GM18909 (cell line): Measurements from ENCODE around the gene ETV6.
"Not testable (repeated sequence)": the region's sequence is repeated elsewhere in the genome, so short reads cannot be mapped to it uniquely, and the experiment has no call there.

Experiments
- ATAC-seq: cut with Tn5 transposase; IDR thresholded peaks from one replicate; pipeline ENCODE4 v1.9.1; 2021; ENCODE audit warnings: mild to moderate bottlenecking; ENCODE audit not compliant: unreplicated experiment, poor library complexity

ETV6 gene

DNA sequence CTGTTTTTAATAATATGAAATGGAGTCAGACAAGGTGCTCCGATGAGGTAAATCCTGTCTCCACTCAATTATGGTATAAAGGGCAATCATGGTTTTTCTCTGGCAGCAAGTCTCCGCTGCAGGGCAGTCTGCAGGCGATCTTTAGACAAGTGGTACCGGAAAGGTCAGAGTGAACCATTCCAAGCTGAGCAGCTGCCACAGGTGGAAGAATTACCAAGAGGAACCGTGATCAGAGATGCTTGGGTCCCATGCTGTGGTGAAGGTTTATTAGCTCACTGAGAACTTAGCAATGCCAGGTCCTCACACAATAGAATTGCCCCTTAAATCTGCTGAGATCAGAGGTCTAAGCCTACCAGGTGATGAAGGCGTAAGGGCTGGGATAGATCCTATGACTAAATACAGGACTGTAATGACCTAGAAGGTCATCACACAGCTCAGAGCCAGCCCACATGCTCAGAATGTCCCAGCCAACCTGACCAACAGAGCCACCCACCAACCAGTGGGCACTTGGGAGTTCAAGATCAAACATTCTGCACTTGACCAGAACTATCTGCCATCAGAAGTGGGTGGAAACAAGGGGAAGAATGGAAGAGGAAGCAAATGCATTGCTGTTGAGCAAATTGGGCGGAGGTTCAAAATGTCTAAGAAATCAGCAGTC lies 246.1 kb downstream of the ETV6 start:
- no peak for ATAC-seq

- ATAC-seq: no peak
Measured at GRCh38 chr12:11896417-11896929, 247.0 kb downstream of the ETV6 start.

DNA sequence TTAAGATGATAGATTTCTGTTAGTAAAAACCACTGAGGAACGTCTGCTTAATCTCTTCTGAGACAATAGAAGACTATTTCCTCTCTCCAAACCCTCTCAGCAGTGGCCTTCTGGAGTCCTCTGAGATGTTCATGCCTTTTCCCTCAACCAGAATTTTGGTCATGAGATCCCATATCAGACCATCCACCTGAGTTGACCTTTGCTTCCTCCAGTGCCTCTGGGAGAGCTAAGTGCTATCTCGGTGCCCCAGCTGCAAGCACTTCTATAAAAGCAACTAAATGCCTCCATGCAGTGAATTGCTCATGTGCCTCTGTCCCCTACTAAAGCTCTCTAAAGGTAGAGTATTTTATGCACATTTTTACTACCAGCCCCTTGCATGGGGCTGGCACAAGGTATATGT lies 248.4 kb downstream of the ETV6 start:
- ATAC-seq: no peak

GRCh38 chr12:11901701-11902524 lies 252.4 kb downstream of the ETV6 start:
- ATAC-seq: no peak

- ATAC-seq: no peak
Measured at GRCh38 chr12:11902525-11902875, 253.0 kb downstream of the ETV6 start.

GRCh38 chr12:11904124-11904523 lies 254.7 kb downstream of the ETV6 start:
- ATAC-seq: no peak

- ATAC-seq: no peak
Measured at GRCh38 chr12:11905534-11905933, 256.1 kb downstream of the ETV6 start.

- ATAC-seq: no peak
Measured at GRCh38 chr12:11906286-11906935, 256.9 kb downstream of the ETV6 start.

- ATAC-seq: no peak
Measured at GRCh38 chr12:11907625-11908024, 258.2 kb downstream of the ETV6 start.

GRCh38 chr12:11909406-11909805 lies 259.9 kb downstream of the ETV6 start:
- ATAC-seq: not testable (repeated sequence)

GRCh38 chr12:11916113-11916512 lies 266.6 kb downstream of the ETV6 start:
- ATAC-seq: no peak

DNA sequence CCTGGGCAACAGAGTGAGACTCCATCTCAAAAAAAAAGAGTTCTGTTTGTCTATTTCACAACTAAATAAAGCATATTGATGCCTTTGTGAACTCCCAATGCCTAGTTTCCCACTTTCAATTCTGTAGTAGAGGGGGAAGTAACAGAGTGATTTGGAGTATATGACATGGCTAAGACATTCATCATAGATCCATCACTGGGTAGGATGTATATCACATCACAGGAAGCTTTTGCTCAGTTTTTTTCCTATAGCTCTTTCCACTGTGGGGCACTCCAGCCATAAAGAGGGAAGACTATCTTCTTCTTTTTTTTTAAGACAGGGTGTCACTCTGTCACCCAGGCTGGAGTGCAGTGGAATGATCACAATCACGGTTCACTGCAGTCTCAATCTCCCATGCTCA lies 267.3 kb downstream of the ETV6 start:
- ATAC-seq: no peak

DNA sequence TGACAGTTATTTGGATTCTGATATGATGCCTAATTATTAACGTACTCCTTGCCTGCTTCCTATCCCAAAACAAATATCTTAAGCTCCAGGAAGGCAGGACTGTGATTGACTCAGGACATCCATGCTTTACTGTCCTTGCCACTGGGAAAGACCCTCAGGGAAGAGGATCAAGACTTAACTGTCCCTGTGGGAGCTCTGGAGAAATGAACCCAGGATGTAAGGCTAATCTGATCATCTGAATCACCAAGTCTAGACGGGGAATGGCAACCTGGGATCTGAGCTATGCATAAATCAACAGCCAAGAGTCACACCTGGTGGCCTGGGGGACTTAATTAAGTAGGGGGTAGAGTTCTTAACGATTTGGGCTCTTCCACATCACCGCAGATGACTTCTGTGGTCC lies 268.0 kb downstream of the ETV6 start:
- ATAC-seq: no peak

- no peak for ATAC-seq
Measured at GRCh38 chr12:11920231-11920630, 270.8 kb downstream of the ETV6 start.

DNA sequence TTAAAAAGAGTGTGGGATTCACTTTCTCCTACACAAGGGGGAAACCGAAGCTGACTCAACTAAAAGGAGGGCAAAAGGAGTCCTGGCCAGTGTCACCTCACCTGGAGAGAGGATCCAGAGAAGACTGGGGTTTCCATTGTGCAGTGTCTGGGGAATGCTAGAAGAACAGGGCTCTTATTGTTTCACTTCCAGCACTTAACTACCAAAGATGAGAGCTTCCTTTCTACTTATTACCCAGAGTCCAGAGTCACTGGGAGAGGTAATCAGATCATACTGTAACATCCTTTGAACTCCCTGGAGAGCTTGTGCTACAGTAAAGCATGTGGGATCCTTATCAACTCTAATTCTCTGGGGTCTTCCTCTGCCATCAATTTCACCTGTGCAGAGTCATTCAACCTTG lies 272.9 kb downstream of the ETV6 start:
- ATAC-seq: no peak

GRCh38 chr12:11923067-11923466 lies 273.6 kb downstream of the ETV6 start:
- no peak for ATAC-seq

DNA sequence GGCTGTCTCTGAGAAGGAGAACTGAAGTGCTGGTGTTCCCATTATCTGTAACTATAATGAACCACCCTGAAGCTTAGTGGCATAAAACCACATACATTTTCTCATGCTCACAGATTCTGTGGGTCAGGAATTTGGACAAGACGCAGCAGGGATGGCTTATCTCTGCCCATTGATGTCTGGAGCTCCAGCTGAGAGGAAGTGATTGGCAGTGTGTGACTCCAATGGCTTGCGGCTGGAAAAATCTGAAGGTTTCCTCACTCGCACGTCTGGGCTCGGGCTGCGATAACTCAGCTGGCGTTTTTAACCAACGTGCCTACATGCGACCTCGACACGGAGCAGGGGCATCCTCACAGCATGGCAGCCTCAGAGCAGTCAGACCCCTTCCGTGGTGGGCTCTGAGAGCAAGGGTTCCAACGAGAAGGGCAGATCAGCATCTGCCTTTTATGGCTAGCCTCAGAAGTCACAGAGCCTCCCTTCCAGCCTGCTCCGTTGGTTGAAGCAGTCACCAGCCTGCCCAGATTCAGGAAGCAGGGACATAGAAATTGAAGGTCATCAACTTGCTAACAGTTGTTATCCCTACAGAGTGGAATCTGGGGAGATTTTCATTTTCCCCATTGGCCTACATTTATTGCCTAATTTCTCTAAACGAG lies 277.9 kb downstream of the ETV6 start:
- no peak for ATAC-seq

- no peak for ATAC-seq
Measured at GRCh38 chr12:11929714-11930113, 280.2 kb downstream of the ETV6 start.

- ATAC-seq: no peak
Measured at GRCh38 chr12:11939223-11939622, 289.7 kb downstream of the ETV6 start.

GRCh38 chr12:11941606-11942337 lies 292.3 kb downstream of the ETV6 start:
- ATAC-seq: no peak
